ENCODE measurements around the gene ARHGEF19. TPM values are rescaled to one million over a fixed set of nuclear protein-coding genes. Genes with fewer than 3 reads are reported as not detected.
"Not testable (repeated sequence)": the region's sequence is repeated elsewhere in the genome, so short reads cannot be mapped to it uniquely, and the experiment has no call there.

Gene ARHGEF19
- total RNA-seq, 1 donor from 2014 or later, result 5.7 TPM

- no peak for FAIRE-seq
Observed at GRCh38 chr1:16215882-16216753, 3.7 kb upstream of the ARHGEF19 start.

GRCh38 chr1:16215240-16215639, 2.8 kb upstream of the ARHGEF19 start:
- not testable (repeated sequence) for H3K36me3 ChIP-seq (ENCODE audit: insufficient read depth, low read length); H3K4me3 ChIP-seq (ENCODE audit: insufficient read depth, low read depth, low read length); H2AFZ ChIP-seq (ENCODE audit: low read depth, low read length); FAIRE-seq; H3K9me3 Mint-ChIP-seq (ENCODE audit: unreplicated experiment); H4K20me1 ChIP-seq (ENCODE audit: insufficient read depth, low read length); H3K4me1 ChIP-seq (ENCODE audit: insufficient read depth, low read length); H3K4me2 ChIP-seq (ENCODE audit: low read length); H3K9ac ChIP-seq (ENCODE audit: low read length); H3K79me2 ChIP-seq (ENCODE audit: insufficient read depth, low read length); H3K4me1 Mint-ChIP-seq (ENCODE audit: low read depth, unreplicated experiment); H3K4me3 Mint-ChIP-seq (ENCODE audit: unreplicated experiment); H3K27ac Mint-ChIP-seq (ENCODE audit: unreplicated experiment); H3K27ac ChIP-seq (ENCODE audit: low read depth, low read length); H3K27me3 ChIP-seq (ENCODE audit: insufficient read depth, low read length); H3K9me3 ChIP-seq (ENCODE audit: insufficient read depth, low read depth, low read length); DNase-seq (ENCODE audit: low read depth); H3K36me3 Mint-ChIP-seq (ENCODE audit: low read depth, unreplicated experiment)
- H3K27me3 Mint-ChIP-seq (ENCODE audit: low read depth, unreplicated experiment), result peaks cover 16% of the 10 kb centered on the region

More at GRCh38 chr1:16215882-16216753, 3.7 kb upstream of the ARHGEF19 start:
- Mint-ChIP-seq H3K27me3 (ENCODE audit: low read depth, unreplicated experiment) (peaks cover 21% of the 10 kb centered on the region), H3K4me3 (ENCODE audit: unreplicated experiment) (peak overlapping the region; percentile 89), H3K9me3 (ENCODE audit: unreplicated experiment) (peaks cover 2% of the 10 kb centered on the region), H3K36me3 (ENCODE audit: low read depth, unreplicated experiment) (no peaks in the 10 kb centered on the region), H3K4me1 (ENCODE audit: low read depth, unreplicated experiment) (peaks cover 2% of the 10 kb centered on the region), H3K27ac (ENCODE audit: unreplicated experiment) (no peak overlapping the region)
- Histone ChIP-seq H4K20me1 (ENCODE audit: insufficient read depth, low read length) (no peaks in the 10 kb centered on the region), H3K36me3 (ENCODE audit: insufficient read depth, low read length) (no peaks in the 10 kb centered on the region), H3K4me2 (ENCODE audit: low read length) (peak overlapping the region; percentile 88), H3K79me2 (ENCODE audit: insufficient read depth, low read length) (no peaks in the 10 kb centered on the region), H3K27me3 (ENCODE audit: insufficient read depth, low read length) (peaks cover 2% of the 10 kb centered on the region), H2AFZ (ENCODE audit: low read depth, low read length) (peak overlapping the region; percentile 64), H3K9me3 (ENCODE audit: insufficient read depth, low read depth, low read length) (no peaks in the 10 kb centered on the region), H3K27ac (ENCODE audit: low read depth, low read length) (no peak overlapping the region), H3K4me1 (ENCODE audit: insufficient read depth, low read length) (peaks cover 10% of the 10 kb centered on the region), H3K9ac (ENCODE audit: low read length) (peak overlapping the region; percentile 18), H3K4me3 (ENCODE audit: insufficient read depth, low read depth, low read length) (peak overlapping the region; percentile 50)
- TF ChIP-seq EZH2 (IDR thresholded peaks at IDR 0.05; ENCODE audit: insufficient read depth, low read length), result peak; percentile 44
- no peak for TF ChIP-seq CTCF (IDR thresholded peaks at IDR 0.05; ENCODE audit: insufficient read depth, low read depth, low read length)
- DNase-seq (ENCODE audit: low read depth), result peak; percentile 64

- H3K9ac ChIP-seq (ENCODE audit: low read length); H3K36me3 ChIP-seq (ENCODE audit: insufficient read depth, low read length); H3K27me3 Mint-ChIP-seq (ENCODE audit: low read depth, unreplicated experiment); H3K4me2 ChIP-seq (ENCODE audit: low read length); H3K27ac ChIP-seq (ENCODE audit: low read depth, low read length); H2AFZ ChIP-seq (ENCODE audit: low read depth, low read length); H3K27me3 ChIP-seq (ENCODE audit: insufficient read depth, low read length); H3K4me3 ChIP-seq (ENCODE audit: insufficient read depth, low read depth, low read length); H4K20me1 ChIP-seq (ENCODE audit: insufficient read depth, low read length); FAIRE-seq; H3K4me3 Mint-ChIP-seq (ENCODE audit: unreplicated experiment); H3K9me3 Mint-ChIP-seq (ENCODE audit: unreplicated experiment); H3K79me2 ChIP-seq (ENCODE audit: insufficient read depth, low read length); H3K27ac Mint-ChIP-seq (ENCODE audit: unreplicated experiment); DNase-seq (ENCODE audit: low read depth); H3K36me3 Mint-ChIP-seq (ENCODE audit: low read depth, unreplicated experiment); H3K9me3 ChIP-seq (ENCODE audit: insufficient read depth, low read depth, low read length); H3K4me1 Mint-ChIP-seq (ENCODE audit: low read depth, unreplicated experiment): not testable (repeated sequence)
- peaks cover 14% of the 10 kb centered on the region for H3K4me1 ChIP-seq (ENCODE audit: insufficient read depth, low read length)
Observed at GRCh38 chr1:16213544-16213943, 1.1 kb upstream of the ARHGEF19 start.
